GM18520 (cell line): ENCODE measurements around the gene TRPT1.

ENCODE experiments used
- ATAC-seq: cut with Tn5 transposase; IDR thresholded peaks from one replicate; pipeline ENCODE4 v1.9.1; 2021; ENCODE audit not compliant: unreplicated experiment

Gene TRPT1

GRCh38 chr11:64180891-64181290, 45.1 kb downstream of the TRPT1 start:
- no peak for ATAC-seq

DNA sequence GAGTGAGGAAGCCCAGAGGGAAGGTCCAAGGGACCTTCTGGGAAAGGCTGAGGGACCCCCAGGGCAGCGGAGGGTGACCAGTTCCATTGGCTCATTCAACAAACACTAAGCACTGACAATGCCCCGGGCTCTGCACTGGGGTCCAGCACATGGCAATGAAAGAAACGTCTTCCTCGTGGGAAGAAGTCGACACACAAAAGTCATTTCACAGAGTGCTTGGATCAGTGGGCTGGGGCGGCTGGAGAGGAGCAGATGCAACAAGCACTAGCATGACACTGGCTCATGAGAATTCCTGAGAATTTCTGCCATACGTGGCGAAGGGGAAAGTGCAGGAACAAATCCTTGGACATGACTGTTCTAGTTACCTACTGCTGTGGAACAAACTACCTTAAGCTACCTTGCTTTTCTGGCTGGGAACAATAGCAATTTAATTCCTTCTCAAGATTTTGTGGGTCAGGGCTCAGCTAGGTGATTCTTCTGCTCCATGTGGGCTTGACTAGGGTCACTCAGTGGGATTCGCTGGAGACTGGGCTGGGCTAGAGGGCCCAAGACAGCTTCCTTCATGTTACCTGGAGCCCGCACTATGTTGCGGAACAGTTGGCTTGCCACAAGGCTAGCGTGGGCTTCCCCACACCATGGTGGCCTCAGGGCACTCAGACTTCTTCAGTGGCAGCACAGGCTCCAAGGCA, 46.9 kb downstream of the TRPT1 start:
- ATAC-seq = no peak

- no peak for ATAC-seq
Measured at GRCh38 chr11:64178203-64178602, 47.8 kb downstream of the TRPT1 start.

DNA sequence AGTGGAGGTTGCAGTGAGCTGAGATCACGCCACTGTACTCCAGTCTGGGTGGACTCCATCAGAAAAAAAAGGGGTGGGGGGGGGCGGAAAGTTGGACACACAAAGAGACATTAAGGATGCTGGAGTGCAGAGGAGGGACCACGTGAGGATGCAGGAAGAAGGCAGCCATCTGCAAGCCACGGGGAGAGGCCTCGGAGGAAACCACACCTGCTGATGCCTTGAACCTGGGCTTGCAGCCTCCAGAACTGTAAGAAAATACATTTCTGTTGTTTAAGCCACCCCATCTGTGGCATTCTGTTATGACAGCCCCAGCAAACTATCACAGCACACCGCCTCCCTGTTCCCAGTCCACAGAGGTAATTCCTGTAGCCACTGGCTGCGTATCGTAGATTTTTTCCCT, 49.2 kb downstream of the TRPT1 start:
- no peak for ATAC-seq
